GM23338 (cell line): Measurements from ENCODE around the gene HDGFL2. TPM values are rescaled to one million over a fixed set of nuclear protein-coding genes. Genes with fewer than 3 reads are reported as not detected.

Experiments used
- ATAC-seq: fragments of 200-7000 bp; cut with Tn5 transposase; 3 replicates; pipeline ENCODE4 v1.9.1; 2020
- DNase-seq: peaks from one replicate; pipeline ENCODE4 v3.0.0-alpha.2; 2015; ENCODE audit warnings: low spot score
- H2AFZ ChIP-seq: fragments of 200-600 bp; sonication (generic); 2 replicates; pipeline ENCODE4 v1.8.0; 2016; ENCODE audit warnings: antibody characterized with exemption, mild to moderate bottlenecking, moderate library complexity
- H3F3A ChIP-seq: fragments of 200-600 bp; sonication (generic); replicated peaks from 2 replicates; pipeline ENCODE4 v1.8.0; 2017; ENCODE audit warnings: antibody characterized with exemption, mixed run types, low read depth
- H3K27ac ChIP-seq: fragments of 200-600 bp; sonication (generic); 2 replicates; pipeline ENCODE4 v1.6.1; 2016; ENCODE audit warnings: low read depth
- H3K27me3 ChIP-seq: fragments of 200-600 bp; sonication (generic); 2 replicates; pipeline ENCODE4 v1.8.0; 2016; ENCODE audit warnings: mild to moderate bottlenecking, mixed run types, moderate library complexity; ENCODE audit not compliant: insufficient read depth
- H3K36me3 ChIP-seq: fragments of 200-600 bp; sonication (generic); 2 replicates; pipeline ENCODE4 v1.8.0; 2016; ENCODE audit warnings: mild to moderate bottlenecking; ENCODE audit not compliant: insufficient read depth
- H3K4me1 ChIP-seq: fragments of 200-600 bp; sonication (generic); 2 replicates; pipeline ENCODE4 v1.8.0; 2016; ENCODE audit warnings: mild to moderate bottlenecking, moderate library complexity; ENCODE audit not compliant: insufficient read depth
- H3K4me2 ChIP-seq: fragments of 200-600 bp; sonication (generic); 2 replicates; pipeline ENCODE4 v1.7.1; 2017; ENCODE audit warnings: mixed run types
- H3K4me3 ChIP-seq: fragments of 200-600 bp; sonication (generic); 2 replicates; pipeline ENCODE4 v1.6.1; 2016; ENCODE audit warnings: mixed run types
- H3K79me2 ChIP-seq: fragments of 200-600 bp; sonication (generic); replicated peaks from 2 replicates; pipeline ENCODE4 v1.8.0; 2017; ENCODE audit warnings: mild to moderate bottlenecking; ENCODE audit not compliant: insufficient read depth
- H3K9me2 ChIP-seq: fragments of 200-600 bp; sonication (generic); 2 replicates; pipeline ENCODE4 v1.8.0; 2017; ENCODE audit not compliant: insufficient read depth
- H4K20me1 ChIP-seq: fragments of 200-600 bp; sonication (generic); replicated peaks from 2 replicates; pipeline ENCODE4 v1.8.0; 2017; ENCODE audit warnings: mild to moderate bottlenecking; ENCODE audit not compliant: insufficient read depth
- H3K27ac Mint-ChIP-seq: 2 replicates; pipeline ENCODE4 v1.8.0; 2020; ENCODE audit warnings: inconsistent platforms, mild to moderate bottlenecking, moderate library complexity, mixed read lengths
- H3K27me3 Mint-ChIP-seq: 3 replicates; pipeline ENCODE4 v1.8.0; 2022; ENCODE audit warnings: low read depth, mild to moderate bottlenecking, moderate library complexity, mixed read lengths, inconsistent platforms; ENCODE audit not compliant: insufficient read depth, poor library complexity
- H3K36me3 Mint-ChIP-seq: 3 replicates; pipeline ENCODE4 v1.8.0; 2021; ENCODE audit warnings: low read depth, mild to moderate bottlenecking, inconsistent platforms, moderate library complexity, mixed read lengths
- H3K4me1 Mint-ChIP-seq: 3 replicates; pipeline ENCODE4 v1.8.0; 2020; ENCODE audit warnings: mild to moderate bottlenecking, inconsistent platforms, mixed read lengths
- H3K4me3 Mint-ChIP-seq: 3 replicates; pipeline ENCODE4 v1.8.0; 2021; ENCODE audit warnings: moderate library complexity, mild to moderate bottlenecking, inconsistent platforms, mixed read lengths
- H3K9me3 Mint-ChIP-seq: 3 replicates; pipeline ENCODE4 v1.8.0; 2020; ENCODE audit warnings: moderate library complexity, mild to moderate bottlenecking, inconsistent platforms, mixed read lengths
- CREB1 ChIP-seq: fragments of 250-450 bp; sonication (Bioruptor Pico); IDR thresholded peaks from 2 replicates; pipeline ENCODE4 v1.5.0; 2020; ENCODE audit warnings: low read depth, mild to moderate bottlenecking, moderate library complexity
- EZH2 ChIP-seq: fragments of 200-600 bp; sonication (generic); IDR thresholded peaks from one replicate; pipeline ENCODE4 v1.8.0; 2017; ENCODE audit warnings: antibody characterized with exemption, mild to moderate bottlenecking, low read depth; ENCODE audit not compliant: unreplicated experiment
- EZH2phosphoT487 ChIP-seq: fragments of 200-600 bp; sonication (generic); IDR thresholded peaks from one replicate; pipeline ENCODE4 v1.8.1; 2018; ENCODE audit warnings: antibody characterized with exemption; ENCODE audit not compliant: unreplicated experiment
- JUNB ChIP-seq: IDR thresholded peaks from one replicate; pipeline ENCODE4 v1.6.1; 2016; ENCODE audit warnings: antibody characterized with exemption; ENCODE audit not compliant: unreplicated experiment
- NANOG ChIP-seq: IDR thresholded peaks from 2 replicates; pipeline ENCODE4 v1.6.1; 2016; ENCODE audit warnings: antibody characterized with exemption, borderline replicate concordance
- POLR2AphosphoS5 ChIP-seq: IDR thresholded peaks from 2 replicates; pipeline ENCODE4 v1.6.1; 2016; ENCODE audit warnings: antibody characterized with exemption, low read depth
- STAT1 ChIP-seq: IDR thresholded peaks from one replicate; pipeline ENCODE4 v1.6.1; 2016; ENCODE audit warnings: antibody characterized with exemption; ENCODE audit not compliant: unreplicated experiment
- ZNF114 ChIP-seq: fragments of 250-450 bp; sonication (Bioruptor Pico); IDR thresholded peaks from 2 replicates; pipeline ENCODE4 v1.5.0; 2020; ENCODE audit warnings: mild to moderate bottlenecking, moderate library complexity
- ZNF331 ChIP-seq: fragments of 250-450 bp; sonication (Bioruptor Pico); IDR thresholded peaks from 2 replicates; pipeline ENCODE4 v1.5.0; 2020; ENCODE audit warnings: low read depth, mild to moderate bottlenecking, moderate library complexity
- polyA plus RNA-seq: library from polyadenylated mRNA; unstranded; fragments of >200 nt; fragmentation: Nextera tagmentation; extraction: Ambion mirVana; gene quantifications from 2 replicates; pipeline ENCODE4 v1.2.1, GENCODE V29; 2016
- total RNA-seq: library from RNA; depleted of rRNA; stranded (reverse); fragments of >200 nt; shearing (Covaris generic); gene quantifications from 2 replicates; pipeline ENCODE4 v1.2.3, GENCODE V29; 2014
- TF ChIP-seq, protein P1 (sequence below), 2 experiments: fragments of 200-600 bp in 1 of 2; sonication (generic) in 1 of 2; conservative IDR thresholded peaks; 2 replicates each; pipeline versions ENCODE4 v1.5.1 to v1.6.1; 2016 to 2017; ENCODE audit warnings: antibody characterized with exemption in 2 of 2, low read depth in 2 of 2, mild to moderate bottlenecking in 2 of 2, moderate library complexity in 1 of 2
- TF ChIP-seq, protein P2 (sequence below): fragments of 250-450 bp; sonication (Bioruptor Pico); IDR thresholded peaks from 2 replicates; pipeline ENCODE4 v1.5.0; 2020; ENCODE audit warnings: mild to moderate bottlenecking, moderate library complexity
- TF ChIP-seq, protein P3 (sequence below): IDR thresholded peaks from one replicate; pipeline ENCODE4 v1.6.1; 2018; ENCODE audit warnings: antibody characterized with exemption; ENCODE audit not compliant: unreplicated experiment
- TF ChIP-seq, protein P4 (sequence below): IDR thresholded peaks from 2 replicates; pipeline ENCODE4 v1.6.1; 2016; ENCODE audit warnings: antibody characterized with exemption

The HDGFL2 gene
- total and polyA plus RNA-seq, 2 experiments from 2014 or later: 64.8 to 113 TPM

DNA sequence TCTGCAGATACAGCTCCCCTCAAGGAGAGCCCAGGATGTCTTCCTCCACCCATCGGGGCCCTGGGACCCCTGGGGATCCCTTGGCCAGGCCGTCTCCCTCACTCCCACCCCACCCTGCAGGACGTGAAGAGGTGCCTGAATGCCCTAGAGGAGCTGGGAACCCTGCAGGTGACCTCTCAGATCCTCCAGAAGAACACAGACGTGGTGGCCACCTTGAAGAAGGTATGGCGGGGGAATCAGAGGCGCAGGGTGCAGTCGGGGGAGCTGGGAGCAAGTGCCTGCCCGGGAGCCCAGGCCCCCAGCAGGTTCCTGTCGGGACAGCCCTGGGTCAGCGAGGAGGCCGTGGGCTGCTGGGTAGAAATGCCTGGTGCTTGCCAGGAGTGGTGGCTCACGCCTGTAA, 26.6 kb downstream of the HDGFL2 start:
- Histone ChIP-seq H3K4me1 (no peaks in the 10 kb centered on the region), H3K27me3 (no peaks in the 10 kb centered on the region), H3F3A (no peaks in the 10 kb centered on the region), H3K4me3 (no peak overlapping the region), H3K27ac (no peak overlapping the region), H3K9me2 (no peaks in the 10 kb centered on the region), H3K4me2 (no peak overlapping the region), H2AFZ (no peak overlapping the region), H3K79me2 (no peaks in the 10 kb centered on the region), H3K36me3 (peaks cover 10% of the 10 kb centered on the region; the same call in 1 of the 2 replicates), H4K20me1 (no peaks in the 10 kb centered on the region; the same call in 1 of the 2 replicates)
- no peaks in the 10 kb centered on the region for H3K9me3 Mint-ChIP-seq
- peaks cover 8% of the 10 kb centered on the region for H3K27me3 Mint-ChIP-seq
- H3K4me1 Mint-ChIP-seq: no peaks in the 10 kb centered on the region
- peaks cover 29% of the 10 kb centered on the region for H3K36me3 Mint-ChIP-seq
- no peak overlapping the region for H3K4me3 Mint-ChIP-seq
- TF ChIP-seq JUNB: no peak
- no peak for TF ChIP-seq ZNF114
- TF ChIP-seq ZNF331 (CRISPR knock-in tag): no peak
- TF ChIP-seq POLR2AphosphoS5: no peak
- TF ChIP-seq, protein P1, sequence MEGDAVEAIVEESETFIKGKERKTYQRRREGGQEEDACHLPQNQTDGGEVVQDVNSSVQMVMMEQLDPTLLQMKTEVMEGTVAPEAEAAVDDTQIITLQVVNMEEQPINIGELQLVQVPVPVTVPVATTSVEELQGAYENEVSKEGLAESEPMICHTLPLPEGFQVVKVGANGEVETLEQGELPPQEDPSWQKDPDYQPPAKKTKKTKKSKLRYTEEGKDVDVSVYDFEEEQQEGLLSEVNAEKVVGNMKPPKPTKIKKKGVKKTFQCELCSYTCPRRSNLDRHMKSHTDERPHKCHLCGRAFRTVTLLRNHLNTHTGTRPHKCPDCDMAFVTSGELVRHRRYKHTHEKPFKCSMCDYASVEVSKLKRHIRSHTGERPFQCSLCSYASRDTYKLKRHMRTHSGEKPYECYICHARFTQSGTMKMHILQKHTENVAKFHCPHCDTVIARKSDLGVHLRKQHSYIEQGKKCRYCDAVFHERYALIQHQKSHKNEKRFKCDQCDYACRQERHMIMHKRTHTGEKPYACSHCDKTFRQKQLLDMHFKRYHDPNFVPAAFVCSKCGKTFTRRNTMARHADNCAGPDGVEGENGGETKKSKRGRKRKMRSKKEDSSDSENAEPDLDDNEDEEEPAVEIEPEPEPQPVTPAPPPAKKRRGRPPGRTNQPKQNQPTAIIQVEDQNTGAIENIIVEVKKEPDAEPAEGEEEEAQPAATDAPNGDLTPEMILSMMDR (conservative IDR thresholded peaks at IDR 0.05; ENCODE audit: low read depth in 2 of 2): no peak
- TF ChIP-seq CREB1 (CRISPR knock-in tag): no peak
- TF ChIP-seq EZH2phosphoT487: no peak
- TF ChIP-seq, protein P2, sequence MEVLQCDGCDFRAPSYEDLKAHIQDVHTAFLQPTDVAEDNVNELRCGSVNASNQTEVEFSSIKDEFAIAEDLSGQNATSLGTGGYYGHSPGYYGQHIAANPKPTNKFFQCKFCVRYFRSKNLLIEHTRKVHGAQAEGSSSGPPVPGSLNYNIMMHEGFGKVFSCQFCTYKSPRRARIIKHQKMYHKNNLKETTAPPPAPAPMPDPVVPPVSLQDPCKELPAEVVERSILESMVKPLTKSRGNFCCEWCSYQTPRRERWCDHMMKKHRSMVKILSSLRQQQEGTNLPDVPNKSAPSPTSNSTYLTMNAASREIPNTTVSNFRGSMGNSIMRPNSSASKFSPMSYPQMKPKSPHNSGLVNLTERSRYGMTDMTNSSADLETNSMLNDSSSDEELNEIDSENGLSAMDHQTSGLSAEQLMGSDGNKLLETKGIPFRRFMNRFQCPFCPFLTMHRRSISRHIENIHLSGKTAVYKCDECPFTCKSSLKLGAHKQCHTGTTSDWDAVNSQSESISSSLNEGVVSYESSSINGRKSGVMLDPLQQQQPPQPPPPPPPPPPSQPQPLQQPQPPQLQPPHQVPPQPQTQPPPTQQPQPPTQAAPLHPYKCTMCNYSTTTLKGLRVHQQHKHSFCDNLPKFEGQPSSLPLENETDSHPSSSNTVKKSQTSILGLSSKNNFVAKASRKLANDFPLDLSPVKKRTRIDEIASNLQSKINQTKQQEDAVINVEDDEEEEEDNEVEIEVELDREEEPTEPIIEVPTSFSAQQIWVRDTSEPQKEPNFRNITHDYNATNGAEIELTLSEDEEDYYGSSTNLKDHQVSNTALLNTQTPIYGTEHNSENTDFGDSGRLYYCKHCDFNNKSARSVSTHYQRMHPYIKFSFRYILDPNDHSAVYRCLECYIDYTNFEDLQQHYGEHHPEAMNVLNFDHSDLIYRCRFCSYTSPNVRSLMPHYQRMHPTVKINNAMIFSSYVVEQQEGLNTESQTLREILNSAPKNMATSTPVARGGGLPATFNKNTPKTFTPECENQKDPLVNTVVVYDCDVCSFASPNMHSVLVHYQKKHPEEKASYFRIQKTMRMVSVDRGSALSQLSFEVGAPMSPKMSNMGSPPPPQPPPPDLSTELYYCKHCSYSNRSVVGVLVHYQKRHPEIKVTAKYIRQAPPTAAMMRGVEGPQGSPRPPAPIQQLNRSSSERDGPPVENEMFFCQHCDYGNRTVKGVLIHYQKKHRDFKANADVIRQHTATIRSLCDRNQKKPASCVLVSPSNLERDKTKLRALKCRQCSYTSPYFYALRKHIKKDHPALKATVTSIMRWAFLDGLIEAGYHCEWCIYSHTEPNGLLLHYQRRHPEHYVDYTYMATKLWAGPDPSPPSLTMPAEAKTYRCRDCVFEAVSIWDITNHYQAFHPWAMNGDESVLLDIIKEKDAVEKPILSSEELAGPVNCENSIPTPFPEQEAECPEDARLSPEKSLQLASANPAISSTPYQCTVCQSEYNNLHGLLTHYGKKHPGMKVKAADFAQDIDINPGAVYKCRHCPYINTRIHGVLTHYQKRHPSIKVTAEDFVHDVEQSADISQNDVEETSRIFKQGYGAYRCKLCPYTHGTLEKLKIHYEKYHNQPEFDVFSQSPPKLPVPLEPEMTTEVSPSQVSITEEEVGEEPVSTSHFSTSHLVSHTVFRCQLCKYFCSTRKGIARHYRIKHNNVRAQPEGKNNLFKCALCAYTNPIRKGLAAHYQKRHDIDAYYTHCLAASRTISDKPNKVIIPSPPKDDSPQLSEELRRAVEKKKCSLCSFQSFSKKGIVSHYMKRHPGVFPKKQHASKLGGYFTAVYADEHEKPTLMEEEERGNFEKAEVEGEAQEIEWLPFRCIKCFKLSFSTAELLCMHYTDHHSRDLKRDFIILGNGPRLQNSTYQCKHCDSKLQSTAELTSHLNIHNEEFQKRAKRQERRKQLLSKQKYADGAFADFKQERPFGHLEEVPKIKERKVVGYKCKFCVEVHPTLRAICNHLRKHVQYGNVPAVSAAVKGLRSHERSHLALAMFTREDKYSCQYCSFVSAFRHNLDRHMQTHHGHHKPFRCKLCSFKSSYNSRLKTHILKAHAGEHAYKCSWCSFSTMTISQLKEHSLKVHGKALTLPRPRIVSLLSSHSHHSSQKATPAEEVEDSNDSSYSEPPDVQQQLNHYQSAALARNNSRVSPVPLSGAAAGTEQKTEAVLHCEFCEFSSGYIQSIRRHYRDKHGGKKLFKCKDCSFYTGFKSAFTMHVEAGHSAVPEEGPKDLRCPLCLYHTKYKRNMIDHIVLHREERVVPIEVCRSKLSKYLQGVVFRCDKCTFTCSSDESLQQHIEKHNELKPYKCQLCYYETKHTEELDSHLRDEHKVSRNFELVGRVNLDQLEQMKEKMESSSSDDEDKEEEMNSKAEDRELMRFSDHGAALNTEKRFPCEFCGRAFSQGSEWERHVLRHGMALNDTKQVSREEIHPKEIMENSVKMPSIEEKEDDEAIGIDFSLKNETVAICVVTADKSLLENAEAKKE (CRISPR knock-in tag): no peak
- TF ChIP-seq, protein P3, sequence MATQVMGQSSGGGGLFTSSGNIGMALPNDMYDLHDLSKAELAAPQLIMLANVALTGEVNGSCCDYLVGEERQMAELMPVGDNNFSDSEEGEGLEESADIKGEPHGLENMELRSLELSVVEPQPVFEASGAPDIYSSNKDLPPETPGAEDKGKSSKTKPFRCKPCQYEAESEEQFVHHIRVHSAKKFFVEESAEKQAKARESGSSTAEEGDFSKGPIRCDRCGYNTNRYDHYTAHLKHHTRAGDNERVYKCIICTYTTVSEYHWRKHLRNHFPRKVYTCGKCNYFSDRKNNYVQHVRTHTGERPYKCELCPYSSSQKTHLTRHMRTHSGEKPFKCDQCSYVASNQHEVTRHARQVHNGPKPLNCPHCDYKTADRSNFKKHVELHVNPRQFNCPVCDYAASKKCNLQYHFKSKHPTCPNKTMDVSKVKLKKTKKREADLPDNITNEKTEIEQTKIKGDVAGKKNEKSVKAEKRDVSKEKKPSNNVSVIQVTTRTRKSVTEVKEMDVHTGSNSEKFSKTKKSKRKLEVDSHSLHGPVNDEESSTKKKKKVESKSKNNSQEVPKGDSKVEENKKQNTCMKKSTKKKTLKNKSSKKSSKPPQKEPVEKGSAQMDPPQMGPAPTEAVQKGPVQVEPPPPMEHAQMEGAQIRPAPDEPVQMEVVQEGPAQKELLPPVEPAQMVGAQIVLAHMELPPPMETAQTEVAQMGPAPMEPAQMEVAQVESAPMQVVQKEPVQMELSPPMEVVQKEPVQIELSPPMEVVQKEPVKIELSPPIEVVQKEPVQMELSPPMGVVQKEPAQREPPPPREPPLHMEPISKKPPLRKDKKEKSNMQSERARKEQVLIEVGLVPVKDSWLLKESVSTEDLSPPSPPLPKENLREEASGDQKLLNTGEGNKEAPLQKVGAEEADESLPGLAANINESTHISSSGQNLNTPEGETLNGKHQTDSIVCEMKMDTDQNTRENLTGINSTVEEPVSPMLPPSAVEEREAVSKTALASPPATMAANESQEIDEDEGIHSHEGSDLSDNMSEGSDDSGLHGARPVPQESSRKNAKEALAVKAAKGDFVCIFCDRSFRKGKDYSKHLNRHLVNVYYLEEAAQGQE: no peak
- TF ChIP-seq EZH2: no peak
- no peak for TF ChIP-seq STAT1
- TF ChIP-seq NANOG: no peak
- TF ChIP-seq, protein P4, sequence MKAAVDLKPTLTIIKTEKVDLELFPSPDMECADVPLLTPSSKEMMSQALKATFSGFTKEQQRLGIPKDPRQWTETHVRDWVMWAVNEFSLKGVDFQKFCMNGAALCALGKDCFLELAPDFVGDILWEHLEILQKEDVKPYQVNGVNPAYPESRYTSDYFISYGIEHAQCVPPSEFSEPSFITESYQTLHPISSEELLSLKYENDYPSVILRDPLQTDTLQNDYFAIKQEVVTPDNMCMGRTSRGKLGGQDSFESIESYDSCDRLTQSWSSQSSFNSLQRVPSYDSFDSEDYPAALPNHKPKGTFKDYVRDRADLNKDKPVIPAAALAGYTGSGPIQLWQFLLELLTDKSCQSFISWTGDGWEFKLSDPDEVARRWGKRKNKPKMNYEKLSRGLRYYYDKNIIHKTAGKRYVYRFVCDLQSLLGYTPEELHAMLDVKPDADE: no peak
- ATAC-seq (no peak), DNase-seq (no peak)
- no peak overlapping the region for H3K27ac Mint-ChIP-seq
